NCI-H187 (cell line): ENCODE measurements around the gene PALM.
A peak's percentile ranks its signal among the peaks of the same experiment; 100 is the strongest.
"Not testable (repeated sequence)": the region's sequence is repeated elsewhere in the genome, so short reads cannot be mapped to it uniquely, and the experiment has no call there.

Experiments used
- DNase-seq, 2 experiments: peaks; one replicate each; lab custom pipeline; 2025; lab: John Stamatoyannopoulos, UW

Gene PALM

DNA sequence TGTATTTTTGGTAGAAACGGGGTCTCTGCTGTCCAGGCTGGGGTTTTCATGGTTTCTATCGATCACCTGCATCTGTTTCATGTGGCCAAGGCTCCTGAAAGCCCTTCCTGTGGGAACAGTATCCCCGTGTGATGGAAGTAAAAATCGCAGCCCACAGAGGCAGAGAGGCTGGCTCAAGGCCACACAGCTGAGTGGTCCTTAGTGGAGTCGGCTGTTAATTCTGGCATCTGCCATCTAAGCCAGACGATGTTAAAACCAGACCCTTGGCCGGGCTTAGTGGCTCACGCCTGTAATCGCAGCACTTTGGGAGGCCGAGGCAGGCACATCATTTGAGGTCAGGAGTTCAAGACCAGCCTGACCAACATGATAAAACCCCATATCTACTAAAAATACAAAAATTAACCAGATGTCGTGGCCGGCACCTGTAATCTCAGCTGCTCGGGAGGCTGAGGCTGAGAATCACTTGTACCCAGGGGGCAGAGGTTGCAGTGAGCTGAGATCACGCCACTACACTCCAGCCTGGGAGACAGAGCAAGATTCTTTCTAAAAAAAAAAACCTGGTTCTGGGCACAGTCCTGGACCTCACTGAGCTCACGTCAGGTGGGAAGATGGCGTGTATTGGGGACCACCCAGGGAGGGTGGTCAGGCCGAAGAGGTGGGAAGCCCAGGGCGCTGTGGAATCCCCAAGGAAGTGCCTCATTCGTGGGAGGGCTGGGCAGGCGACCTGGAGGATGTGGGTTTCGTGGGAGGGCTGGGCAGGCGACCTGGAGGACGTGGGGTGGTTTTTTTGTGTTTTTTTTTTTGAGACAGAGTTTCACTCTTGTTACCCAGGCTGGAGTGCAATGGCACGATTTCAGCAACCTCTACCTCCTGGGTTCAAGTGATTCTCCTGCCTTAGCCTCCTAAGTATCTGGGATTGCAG is 23.7 kb downstream of the PALM start:
- no peak for DNase-seq

- no peak for DNase-seq
These were observed 26.0 kb downstream of the PALM start for GRCh38 chr19:734716-735115.

- DNase-seq, result no peak
These were observed 27.4 kb downstream of the PALM start for GRCh38 chr19:736125-736524.

DNA sequence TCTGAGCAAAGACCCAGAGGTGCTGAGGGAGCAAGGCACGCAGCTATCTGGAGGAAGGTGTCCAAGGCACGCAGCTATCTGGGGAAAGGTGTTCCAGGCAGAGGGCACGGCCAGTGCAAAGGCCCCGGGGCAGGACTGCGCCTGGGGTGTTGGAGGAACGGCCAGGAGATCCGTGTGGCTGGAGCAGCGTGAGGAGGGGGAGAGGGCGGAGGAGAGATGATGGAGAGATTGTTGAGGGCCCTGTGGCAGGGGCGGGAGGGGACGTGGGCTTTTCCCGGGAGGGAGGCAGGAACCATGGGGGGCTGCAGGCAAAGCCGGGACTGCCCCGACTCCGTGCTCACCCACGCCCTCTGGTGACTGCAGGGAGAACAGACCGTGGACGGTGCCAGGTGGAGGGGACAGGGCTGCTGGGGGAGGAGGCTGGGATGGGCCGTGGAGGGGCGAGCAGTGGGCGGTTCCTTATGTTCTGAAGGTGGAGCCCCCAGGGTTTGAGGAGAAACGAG is 28.9 kb downstream of the PALM start:
- no peak for DNase-seq

- no peak for DNase-seq
These were observed 29.9 kb downstream of the PALM start for GRCh38 chr19:738509-739128.

DNA sequence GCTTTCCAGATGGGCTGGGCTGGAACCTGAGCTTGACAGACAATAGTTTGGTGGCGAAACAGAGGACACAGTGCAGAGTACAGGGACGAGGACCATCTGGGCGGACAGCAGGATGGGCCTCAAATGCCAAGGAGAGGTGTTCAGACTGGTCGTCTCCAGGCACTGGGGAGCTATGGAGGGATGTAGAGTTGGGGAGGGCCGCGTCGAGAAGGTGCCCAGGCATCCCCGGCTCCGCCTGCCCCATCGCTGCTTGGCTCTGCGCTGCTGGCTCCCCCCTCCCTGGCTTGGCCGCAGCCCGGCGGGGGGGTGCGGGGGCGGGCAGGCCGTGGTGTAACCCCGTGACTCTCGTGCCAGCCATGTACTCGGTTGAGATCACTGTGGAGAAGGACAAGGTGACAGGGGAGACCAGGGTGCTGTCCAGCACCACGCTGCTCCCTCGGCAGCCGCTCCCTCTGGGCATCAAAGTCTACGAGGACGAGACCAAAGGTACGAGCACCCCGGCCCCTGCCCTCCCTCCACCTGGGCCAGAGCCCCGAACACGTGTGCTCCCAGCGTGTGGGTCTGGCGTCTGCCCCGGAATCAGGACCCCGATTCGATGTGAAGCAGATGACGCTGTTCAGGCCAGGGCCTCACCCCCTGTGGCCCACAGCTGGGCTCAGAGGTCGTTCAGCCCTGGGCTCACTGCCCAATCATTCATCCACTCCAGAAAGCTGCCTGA is 31.4 kb downstream of the PALM start:
- no peak for DNase-seq

- not testable (repeated sequence) for DNase-seq
These were observed 32.2 kb downstream of the PALM start for GRCh38 chr19:740816-741505.

GRCh38 chr19:741506-742131 is 32.9 kb downstream of the PALM start:
- no peak for DNase-seq

- no peak for DNase-seq
These were observed 33.9 kb downstream of the PALM start for GRCh38 chr19:742540-743075.

GRCh38 chr19:743168-743687 is 34.5 kb downstream of the PALM start:
- peak; percentile 67 to 89 for DNase-seq

- DNase-seq, result not testable (repeated sequence)
These were observed 36.4 kb downstream of the PALM start for GRCh38 chr19:745138-745537.

DNA sequence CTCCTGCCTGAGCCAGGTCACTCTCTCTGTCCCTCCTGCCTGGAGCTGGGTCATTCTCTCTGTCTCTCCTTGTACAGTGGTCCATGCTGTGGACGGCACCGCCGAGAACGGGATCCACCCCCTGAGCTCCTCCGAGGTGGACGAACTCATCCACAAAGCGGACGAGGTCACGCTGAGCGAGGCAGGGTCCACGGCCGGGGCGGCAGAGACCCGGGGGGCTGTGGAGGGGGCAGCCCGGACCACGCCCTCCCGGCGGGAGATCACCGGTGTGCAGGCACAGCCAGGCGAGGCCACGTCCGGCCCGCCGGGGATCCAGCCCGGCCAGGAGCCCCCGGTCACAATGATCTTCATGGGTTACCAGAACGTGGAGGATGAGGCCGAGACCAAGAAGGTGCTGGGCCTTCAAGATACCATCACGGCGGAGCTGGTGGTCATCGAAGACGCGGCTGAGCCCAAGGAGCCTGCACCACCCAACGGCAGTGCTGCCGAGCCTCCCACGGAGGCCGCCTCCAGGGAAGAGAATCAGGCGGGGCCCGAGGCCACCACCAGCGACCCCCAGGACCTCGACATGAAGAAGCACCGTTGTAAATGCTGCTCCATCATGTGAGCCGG is 37.6 kb downstream of the PALM start:
- DNase-seq, result no peak

- no peak for DNase-seq
These were observed 38.2 kb downstream of the PALM start for GRCh38 chr19:746956-747355.

- no peak for DNase-seq
These were observed 38.9 kb downstream of the PALM start for GRCh38 chr19:747432-748273.

- DNase-seq, result no peak
These were observed 39.5 kb downstream of the PALM start for GRCh38 chr19:748274-748598.

- DNase-seq, result no peak
These were observed 41.1 kb downstream of the PALM start for GRCh38 chr19:749811-750210.

GRCh38 chr19:750640-751423 is 42.1 kb downstream of the PALM start, which contains the start of gene MISP:
Gene MISP, plus strand, starts transcription at chr19:751112. Its CDS starts 5,835 bp downstream, at chr19:756947.
- peak; percentile 36 to 75 for DNase-seq

DNA sequence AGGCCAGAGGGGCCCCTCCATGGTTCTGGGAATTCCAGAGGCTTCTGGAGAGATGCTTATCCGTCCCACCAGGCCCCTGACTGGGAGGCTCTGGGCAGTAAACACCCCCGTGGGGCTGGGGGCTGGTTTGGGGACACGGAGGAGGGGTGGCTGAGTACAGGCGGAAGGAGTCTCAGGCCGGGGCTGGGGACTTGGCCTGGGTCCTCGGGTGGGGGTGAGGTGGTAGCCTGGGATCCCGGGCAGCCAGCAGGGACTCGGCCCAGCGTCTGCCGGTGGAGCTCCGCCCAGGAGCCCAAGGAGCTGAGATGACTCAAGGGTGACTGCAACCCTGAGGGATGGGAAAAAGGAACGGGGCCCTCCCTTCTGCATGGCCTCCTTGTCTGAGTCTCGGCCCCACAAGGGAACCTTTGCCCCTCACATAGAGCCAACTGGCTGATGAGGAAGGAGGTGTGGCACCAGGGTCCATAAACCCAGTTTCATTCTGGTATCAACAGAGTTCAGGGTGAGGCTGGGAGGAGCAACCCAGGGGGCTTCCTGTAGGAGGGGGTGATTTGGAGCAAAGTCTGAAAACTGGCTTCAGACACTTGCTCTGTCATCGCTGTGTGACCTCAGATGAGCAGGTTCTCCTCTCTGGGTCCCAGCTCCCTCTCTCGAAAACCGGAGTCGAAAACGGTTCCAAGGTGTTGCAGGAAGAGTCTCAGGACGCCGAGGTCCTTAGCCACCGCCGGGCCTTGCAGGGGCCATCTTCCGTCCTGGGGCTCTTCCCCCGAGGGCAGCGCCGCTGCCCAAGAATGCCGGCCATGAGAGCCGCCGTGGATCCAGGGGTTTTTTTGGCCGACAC is 43.0 kb downstream of the PALM start:
- DNase-seq, result no peak
